Activated CD8-positive, alpha-beta T cell treated with anti-CD3 and anti-CD28 coated beads for 36 hours (primary cell): Measurements from ENCODE around the gene EFCAB10. TPM values are rescaled to one million over a fixed set of nuclear protein-coding genes. Genes with fewer than 3 reads are reported as not detected.

ENCODE experiments used
- ATAC-seq: fragments of 200-7000 bp; cut with Tn5 transposase; one replicate; pipeline ENCODE4 v1.10.0; 2021; ENCODE audit warnings: mild to moderate bottlenecking, moderate library complexity
- CTCF ChIA-PET: fragments of 350-600 bp; sonication (Branson Sonifier 250); formaldehyde crosslinking; loops from one replicate; lab custom pipeline; 2021; ENCODE audit warnings: antibody characterized with exemption; lab: Charles Lee
- POLR2A ChIA-PET: fragments of 350-600 bp; sonication (Branson Sonifier 250); formaldehyde crosslinking; loops from one replicate; lab custom pipeline; 2021; ENCODE audit warnings: antibody characterized with exemption; lab: Charles Lee
- DNase-seq: peaks from one replicate; pipeline ENCODE4 v3.0.0-alpha.2; 2020
- H3K27ac Mint-ChIP-seq: one replicate; pipeline ENCODE4 v1.8.0; 2021; ENCODE audit warnings: mild to moderate bottlenecking, mixed read lengths
- H3K27me3 Mint-ChIP-seq: one replicate; pipeline ENCODE4 v1.8.0; 2021; ENCODE audit warnings: mixed read lengths
- H3K36me3 Mint-ChIP-seq: one replicate; pipeline ENCODE4 v1.8.0; 2021; ENCODE audit warnings: low read depth, mixed read lengths
- H3K4me1 Mint-ChIP-seq: one replicate; pipeline ENCODE4 v1.8.0; 2021; ENCODE audit warnings: low read depth, mixed read lengths
- H3K4me3 Mint-ChIP-seq: one replicate; pipeline ENCODE4 v1.8.0; 2021; ENCODE audit warnings: mild to moderate bottlenecking, moderate library complexity, mixed read lengths
- H3K9me3 Mint-ChIP-seq: one replicate; pipeline ENCODE4 v1.8.0; 2021; ENCODE audit warnings: mixed read lengths
- CTCF ChIP-seq: fragments of 200-600 bp; IDR thresholded peaks from one replicate; pipeline ENCODE4 v1.8.0; 2022; ENCODE audit warnings: antibody characterized with exemption, mild to moderate bottlenecking
- intact Hi-C: fragments of 100-400 bp; cut with micrococcal nuclease; formaldehyde crosslinking; loops from one replicate; pipeline ENCODE4 v1.10.0; 2022
- total RNA-seq, 2 experiments: library from RNA; stranded (reverse); gene quantifications; one replicate each; pipeline ENCODE4 v1.2.3, GENCODE V29; 2021

The EFCAB10 gene
- not detected for total RNA-seq

DNA sequence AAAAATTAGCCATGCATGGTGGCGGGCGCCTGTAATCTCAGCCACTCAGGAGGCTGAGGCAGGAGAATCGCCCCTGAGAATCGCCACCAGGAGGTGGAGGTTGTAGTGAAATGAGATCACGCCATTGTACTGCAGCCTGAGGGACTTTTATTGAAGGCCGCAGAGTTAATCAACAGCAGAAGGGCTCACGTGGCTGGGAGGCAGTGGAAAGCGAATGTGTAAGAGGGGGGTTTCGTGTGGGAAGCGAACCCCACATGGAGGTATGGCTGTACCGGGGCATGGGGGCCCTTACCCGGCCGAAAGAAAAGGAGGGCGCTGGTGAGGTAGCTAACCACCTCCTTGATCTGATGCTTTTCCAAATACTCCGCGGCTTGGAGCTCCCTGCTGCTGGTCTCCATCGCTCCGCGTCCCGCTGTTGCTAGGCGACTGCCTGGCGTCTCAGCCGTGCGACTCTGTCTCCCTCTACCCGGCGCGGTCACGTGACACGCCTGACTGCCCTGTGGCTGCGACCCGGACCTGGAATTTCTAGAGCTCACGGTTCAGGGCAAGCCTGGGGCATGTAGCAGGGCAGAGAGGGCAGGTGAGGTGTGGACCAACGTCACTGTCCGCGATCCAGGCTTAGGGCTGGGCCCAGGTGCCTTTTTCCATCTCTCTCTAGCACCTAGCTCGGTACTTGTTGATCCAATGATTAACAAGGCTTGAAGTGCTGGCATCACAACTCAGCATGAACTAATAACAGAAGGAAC lies at the start of gene EFCAB10:
Gene EFCAB10 (minus strand): TSS at position 428 of the 746 bp plus-strand sequence. CDS start 30 bp downstream, at position 398.
- H3K27me3 Mint-ChIP-seq: peaks cover 6% of the 10 kb centered on the region
- DNase-seq: peak; percentile 75
- H3K27ac Mint-ChIP-seq: no peak within 1 kb of the TSS
- CTCF ChIA-PET: interaction anchor here (0.7 to 1.3 kb wide), 4 partner anchors 11 to 470 kb away, joined by 3 to 5 read pairs (median 3); partner anchors contain the start of gene RINT1
- POLR2A ChIA-PET: interaction anchor here (0.6 kb wide), 1 partner anchor 76 kb away, joined by 3 read pairs; no protein-coding TSS in a partner anchor
- intact Hi-C loops: no loop called here
- H3K36me3 Mint-ChIP-seq: no peaks in the 10 kb centered on the region
- H3K9me3 Mint-ChIP-seq: peaks cover 6% of the 10 kb centered on the region
- TF ChIP-seq CTCF: no peak
- ATAC-seq: peak; percentile 88
- H3K4me3 Mint-ChIP-seq: peak within 1 kb of the TSS; percentile 68
- no peaks in the 10 kb centered on the region for H3K4me1 Mint-ChIP-seq

GRCh38 chr7:105625986-105626385 lies 44.7 kb upstream of the EFCAB10 start:
- CTCF ChIA-PET: no interaction called here
- H3K4me1 Mint-ChIP-seq: no peaks in the 10 kb centered on the region
- H3K9me3 Mint-ChIP-seq: peaks cover 8% of the 10 kb centered on the region
- POLR2A ChIA-PET: no interaction called here
- H3K27ac Mint-ChIP-seq: no peak overlapping the region
- DNase-seq: no peak
- H3K27me3 Mint-ChIP-seq: no peaks in the 10 kb centered on the region
- no peak overlapping the region for H3K4me3 Mint-ChIP-seq
- H3K36me3 Mint-ChIP-seq: peaks cover 19% of the 10 kb centered on the region
- no peak for ATAC-seq
- no peak for TF ChIP-seq CTCF
- intact Hi-C loops: no loop called here

DNA sequence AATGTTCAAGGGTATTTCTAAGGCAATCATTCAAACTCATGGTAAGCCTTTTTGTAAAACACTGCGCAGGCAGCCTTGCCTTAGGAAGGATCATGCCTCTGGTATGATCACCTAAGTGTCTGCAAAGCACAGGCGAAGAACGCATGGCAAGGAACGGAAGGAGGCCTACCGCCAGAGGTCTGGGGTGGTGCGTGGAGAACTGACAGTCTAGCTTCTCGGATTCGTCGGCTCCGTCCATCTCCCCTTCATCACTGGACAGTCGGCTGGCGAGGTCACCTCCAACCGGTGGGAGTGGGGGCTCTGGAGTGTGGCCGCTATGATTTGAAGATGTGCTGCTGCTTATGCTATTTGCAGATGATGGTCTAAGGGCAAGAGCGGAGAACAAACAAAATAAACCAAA lies 42.6 kb upstream of the EFCAB10 start:
- peaks cover 19% of the 10 kb centered on the region for H3K36me3 Mint-ChIP-seq
- ChIA-PET CTCF (interaction anchor here (1.0 kb wide), 1 partner anchor 8 kb away, joined by 3 read pairs; no protein-coding TSS in a partner anchor), POLR2A (no interaction called here)
- no peak overlapping the region for H3K4me3 Mint-ChIP-seq
- TF ChIP-seq CTCF: no peak
- no peaks in the 10 kb centered on the region for H3K4me1 Mint-ChIP-seq
- H3K27me3 Mint-ChIP-seq: no peaks in the 10 kb centered on the region
- no peak overlapping the region for H3K27ac Mint-ChIP-seq
- peaks cover 8% of the 10 kb centered on the region for H3K9me3 Mint-ChIP-seq
- no peak for DNase-seq
- no peak for ATAC-seq
- intact Hi-C loops: no loop called here

DNA sequence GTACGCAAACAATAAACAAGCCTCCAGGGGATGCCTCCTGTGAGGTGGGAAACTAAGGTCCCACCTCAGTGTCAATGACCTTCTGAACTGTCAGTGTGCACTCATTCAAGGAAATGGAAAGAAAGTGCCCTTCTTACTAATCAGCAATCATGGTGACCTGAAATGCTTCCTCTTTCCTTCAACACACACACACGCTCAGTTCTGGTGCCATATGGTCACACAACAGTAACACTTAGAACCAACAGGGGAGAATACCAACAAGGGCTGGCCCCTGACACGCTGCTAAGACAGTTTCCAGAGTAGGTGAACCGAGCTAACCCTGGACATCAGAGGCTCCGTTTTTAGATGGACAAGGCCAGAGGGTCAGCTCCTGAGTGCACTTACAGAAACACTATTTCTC lies 42.1 kb upstream of the EFCAB10 start:
- Mint-ChIP-seq H3K4me3 (no peak overlapping the region), H3K27ac (no peak overlapping the region), H3K27me3 (no peaks in the 10 kb centered on the region), H3K9me3 (peaks cover 8% of the 10 kb centered on the region), H3K4me1 (no peaks in the 10 kb centered on the region), H3K36me3 (peaks cover 19% of the 10 kb centered on the region)
- no peak for DNase-seq
- TF ChIP-seq CTCF: no peak
- POLR2A ChIA-PET: no interaction called here
- ATAC-seq: no peak
- intact Hi-C loops: no loop called here
- CTCF ChIA-PET: interaction anchor here (1.0 kb wide), 1 partner anchor 9 kb away, joined by 3 read pairs; no protein-coding TSS in a partner anchor

GRCh38 chr7:105622106-105622731 lies 40.9 kb upstream of the EFCAB10 start:
- ATAC-seq (no peak), DNase-seq (no peak)
- H3K9me3 Mint-ChIP-seq: peaks cover 8% of the 10 kb centered on the region
- ChIA-PET POLR2A (no interaction called here), CTCF (no interaction called here)
- no peaks in the 10 kb centered on the region for H3K27me3 Mint-ChIP-seq
- TF ChIP-seq CTCF: no peak
- H3K36me3 Mint-ChIP-seq: peaks cover 19% of the 10 kb centered on the region
- no peak overlapping the region for H3K4me3 Mint-ChIP-seq
- no peaks in the 10 kb centered on the region for H3K4me1 Mint-ChIP-seq
- H3K27ac Mint-ChIP-seq: no peak overlapping the region
- intact Hi-C loops: no loop called here
